Right renal pelvis (tissue), 4 donors: ENCODE results near the gene PCDH10. TPM values are rescaled to one million over a fixed set of nuclear protein-coding genes. Genes with fewer than 3 reads are reported as not detected.

Experiments
- DNase-seq, 4 donors: peaks; one replicate each; pipeline ENCODE4 v3.0.0-alpha.2; 2013; ENCODE audit warnings: low read depth in 4 of 4, low spot score in 3 of 4, missing footprints in 1 of 4
- polyA plus RNA-seq, 4 donors: library from polyadenylated mRNA; unstranded; fragments of 120-200 nt; gene quantifications; one replicate each; pipeline ENCODE4 v1.2.1, GENCODE V29; 2013; ENCODE audit not compliant: insufficient read length in 4 of 4

PCDH10 gene
- polyA plus RNA-seq, 4 donors = 4.2 to 6.7 (median 5.0) TPM

- peak in 2 of 4 donors; percentile 7 to 23 for DNase-seq
Observed at GRCh38 chr4:133147921-133148689, 989 bp upstream of the PCDH10 start.

GRCh38 chr4:133149364-133149695 lies 236 bp downstream of the PCDH10 start:
- DNase-seq = peak in 1 of 4 donors; percentile 26

- no peak for DNase-seq
Observed at GRCh38 chr4:133149932-133150471, 908 bp downstream of the PCDH10 start.

- DNase-seq = peak in 2 of 4 donors; percentile 9 to 20
Observed at GRCh38 chr4:133150486-133151340, 1.6 kb downstream of the PCDH10 start.

GRCh38 chr4:133151341-133151690 lies 2.2 kb downstream of the PCDH10 start:
- peak in 1 of 4 donors; percentile 1 for DNase-seq

- DNase-seq = peak in 2 of 4 donors; percentile 1 to 35
Observed at GRCh38 chr4:133151691-133152329, 2.7 kb downstream of the PCDH10 start.

GRCh38 chr4:133152330-133152821 lies 3.3 kb downstream of the PCDH10 start:
- no peak for DNase-seq

- peak in 2 of 4 donors; percentile 5 to 25 for DNase-seq
Observed at GRCh38 chr4:133152831-133153481, 3.9 kb downstream of the PCDH10 start.

GRCh38 chr4:133154725-133155124 lies 5.6 kb downstream of the PCDH10 start:
- peak in 1 of 4 donors; percentile 14 for DNase-seq

- no peak for DNase-seq
Observed at GRCh38 chr4:133156096-133156495, 7.0 kb downstream of the PCDH10 start.

- DNase-seq = no peak
Observed at GRCh38 chr4:133156556-133156955, 7.5 kb downstream of the PCDH10 start.

- no peak for DNase-seq
Observed at GRCh38 chr4:133157460-133158160, 8.5 kb downstream of the PCDH10 start.

GRCh38 chr4:133160853-133161252 lies 11.8 kb downstream of the PCDH10 start:
- DNase-seq = no peak

- DNase-seq = no peak
Observed at GRCh38 chr4:133161570-133162295, 12.6 kb downstream of the PCDH10 start.

GRCh38 chr4:133162941-133163340 lies 13.8 kb downstream of the PCDH10 start:
- DNase-seq = no peak

GRCh38 chr4:133178956-133179355 lies 29.9 kb downstream of the PCDH10 start:
- no peak for DNase-seq

- DNase-seq = no peak
Observed at GRCh38 chr4:133186210-133186609, 37.1 kb downstream of the PCDH10 start.

- no peak for DNase-seq
Observed at GRCh38 chr4:133186845-133187244, 37.8 kb downstream of the PCDH10 start.
